Heart left ventricle (tissue), 13 donors: ENCODE data around the gene RALGAPA2.

Experiments used
- CTCF ChIP-seq, 12 donors: fragments of 200-600 bp; sonication (generic) in 4 of 12; IDR thresholded peaks; one replicate each; pipeline versions ENCODE4 v1.5.0 to v1.8.0; 2018 to 2022; ENCODE audit warnings: antibody characterized with exemption in 12 of 12, mild to moderate bottlenecking in 5 of 12
- POLR2A ChIP-seq, 2 donors: fragments of 450-650 bp; IDR thresholded peaks; one replicate each; pipeline ENCODE4 v1.6.1; 2017; ENCODE audit warnings: antibody characterized with exemption in 2 of 2, mild to moderate bottlenecking in 2 of 2, moderate library complexity in 2 of 2
- donor health status: ischemic (EF 13 %, LVEDD 7.1; RV severe dilation, severe dysfunction).
- donor health status: DM: no; HTN: yes; CAD: no.
- donor health status: DM: no; HTN: no; CAD: no.
- donor health status: ischemic (EF 25% LVEDD 6.9; RV normal size, moderate dysfunction).
- donor health status: ischemic (EF 25% LVEDD 5.7; RV mildly dilated, moderate dysfunction).
- donor health status: ischemic (EF 35%, LVEDD 5.7; RV mildly dilated, moderate dysfunction).
- donor health status: nonischemic (EF 11% LVEDD 7.7; RV severe dilation, severe dysfunction).
- donor health status: DM: yes; HTN: yes; CAD: no.
- donor health status: PGD.
- donor health status: ischemic (EF 29% LVEDD 5.4; RV normal size, mild dysfunction).
- donor health status: nonischemic (EF 23%, LVEDD 6.1; RV moderate dilation, normal function).

GRCh38 chr20:20423117-20423516 is 289.3 kb downstream of the RALGAPA2 start:
- TF ChIP-seq CTCF (IDR thresholded peaks at IDR 0.05) (no peak), POLR2A (IDR thresholded peaks at IDR 0.05) (no peak)
